ENCODE measurements around the gene KRTAP5-2. TPM values are rescaled to one million over a fixed set of nuclear protein-coding genes. Genes with fewer than 3 reads are reported as not detected.

KRTAP5-2 gene
- total RNA-seq, 6 experiments from 2014 or later: not detected

DNA sequence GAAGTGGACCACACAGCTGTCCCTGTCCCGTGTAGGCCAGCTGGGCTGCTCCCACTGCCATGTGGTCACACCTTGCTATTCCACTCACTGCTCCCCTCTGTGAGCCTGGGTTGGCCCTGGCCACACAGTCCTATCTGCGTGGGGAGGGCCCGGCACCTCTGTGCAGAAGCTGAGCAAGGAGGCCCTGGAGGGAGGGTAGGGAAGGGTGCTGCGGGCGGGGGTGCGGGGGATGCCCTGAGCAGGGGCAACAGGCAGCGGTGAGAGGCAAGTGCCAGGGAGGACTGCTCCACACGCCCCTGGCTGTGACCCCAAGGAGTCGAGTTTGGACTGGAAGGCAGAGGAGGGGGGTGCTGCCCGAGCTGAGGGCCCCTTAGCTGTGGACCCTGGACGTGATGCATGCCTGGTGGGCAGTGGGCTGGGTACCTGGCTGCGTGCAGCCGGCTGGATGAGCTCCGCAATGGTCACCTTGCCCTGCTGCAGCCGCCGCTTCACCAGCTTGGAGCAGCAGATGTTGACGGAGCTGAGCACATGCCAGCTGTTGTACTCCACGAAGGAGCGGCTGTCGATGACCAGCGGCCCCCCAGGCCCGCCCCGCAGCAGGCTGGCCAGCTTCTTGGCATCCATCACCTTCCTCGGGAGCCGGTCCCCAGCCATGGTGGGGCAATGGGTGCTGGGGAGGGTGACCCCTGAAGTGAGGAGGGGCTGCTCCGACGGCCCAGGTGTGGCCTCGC lies 32.8 kb downstream of the KRTAP5-2 start:
- no peak overlapping the region for H3K27ac Mint-ChIP-seq
- DNase-seq: no peak
- no peak overlapping the region for H3K4me3 Mint-ChIP-seq
- no peaks in the 10 kb centered on the region for H3K4me1 Mint-ChIP-seq (ENCODE audit: low read depth)
- no peaks in the 10 kb centered on the region for H3K9me3 Mint-ChIP-seq
- H3K36me3 Mint-ChIP-seq (ENCODE audit: low read depth): no peaks in the 10 kb centered on the region
- TF ChIP-seq, protein P1, sequence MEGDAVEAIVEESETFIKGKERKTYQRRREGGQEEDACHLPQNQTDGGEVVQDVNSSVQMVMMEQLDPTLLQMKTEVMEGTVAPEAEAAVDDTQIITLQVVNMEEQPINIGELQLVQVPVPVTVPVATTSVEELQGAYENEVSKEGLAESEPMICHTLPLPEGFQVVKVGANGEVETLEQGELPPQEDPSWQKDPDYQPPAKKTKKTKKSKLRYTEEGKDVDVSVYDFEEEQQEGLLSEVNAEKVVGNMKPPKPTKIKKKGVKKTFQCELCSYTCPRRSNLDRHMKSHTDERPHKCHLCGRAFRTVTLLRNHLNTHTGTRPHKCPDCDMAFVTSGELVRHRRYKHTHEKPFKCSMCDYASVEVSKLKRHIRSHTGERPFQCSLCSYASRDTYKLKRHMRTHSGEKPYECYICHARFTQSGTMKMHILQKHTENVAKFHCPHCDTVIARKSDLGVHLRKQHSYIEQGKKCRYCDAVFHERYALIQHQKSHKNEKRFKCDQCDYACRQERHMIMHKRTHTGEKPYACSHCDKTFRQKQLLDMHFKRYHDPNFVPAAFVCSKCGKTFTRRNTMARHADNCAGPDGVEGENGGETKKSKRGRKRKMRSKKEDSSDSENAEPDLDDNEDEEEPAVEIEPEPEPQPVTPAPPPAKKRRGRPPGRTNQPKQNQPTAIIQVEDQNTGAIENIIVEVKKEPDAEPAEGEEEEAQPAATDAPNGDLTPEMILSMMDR (IDR thresholded peaks at IDR 0.05): no peak
- peaks cover 5% of the 10 kb centered on the region for H3K27me3 Mint-ChIP-seq (ENCODE audit: insufficient read depth)

DNA sequence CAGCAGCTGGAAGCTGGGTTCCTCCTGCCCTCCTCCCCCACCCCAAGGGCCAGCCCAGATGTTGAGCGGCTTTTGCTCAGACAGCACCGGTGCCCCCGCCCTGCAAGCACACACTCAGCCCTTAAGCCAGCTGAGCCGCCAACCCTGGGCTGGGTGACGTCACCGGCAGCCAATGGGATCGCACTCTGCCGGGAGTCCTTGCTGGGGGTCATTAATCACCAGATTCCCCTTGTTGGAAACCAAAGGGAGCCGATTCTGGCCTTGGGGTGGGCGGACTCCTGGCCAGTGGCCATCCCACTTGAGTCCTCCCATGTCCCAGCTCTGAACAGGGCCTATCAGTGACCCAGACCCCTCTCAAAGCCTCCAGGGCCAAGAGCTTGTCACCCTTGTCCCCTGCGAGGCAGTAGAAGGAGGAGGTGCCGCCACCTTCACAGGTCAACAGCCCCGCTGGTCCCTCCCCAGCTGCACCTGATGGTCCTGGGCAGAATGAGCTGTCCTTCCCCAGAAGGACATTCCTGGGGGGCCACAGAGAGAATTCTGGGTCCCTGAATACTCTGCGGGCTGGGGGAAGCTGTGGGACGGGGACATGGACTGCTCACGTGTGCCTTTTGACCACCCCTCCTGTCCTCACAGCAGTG lies 33.4 kb downstream of the KRTAP5-2 start:
- no peak overlapping the region for H3K4me3 Mint-ChIP-seq
- no peaks in the 10 kb centered on the region for H3K36me3 Mint-ChIP-seq (ENCODE audit: low read depth)
- no peaks in the 10 kb centered on the region for H3K9me3 Mint-ChIP-seq
- peaks cover 5% of the 10 kb centered on the region for H3K27me3 Mint-ChIP-seq (ENCODE audit: insufficient read depth)
- DNase-seq: peak; percentile 17
- TF ChIP-seq, protein P1 (IDR thresholded peaks at IDR 0.05): no peak
- no peaks in the 10 kb centered on the region for H3K4me1 Mint-ChIP-seq (ENCODE audit: low read depth)
- H3K27ac Mint-ChIP-seq: no peak overlapping the region

DNA sequence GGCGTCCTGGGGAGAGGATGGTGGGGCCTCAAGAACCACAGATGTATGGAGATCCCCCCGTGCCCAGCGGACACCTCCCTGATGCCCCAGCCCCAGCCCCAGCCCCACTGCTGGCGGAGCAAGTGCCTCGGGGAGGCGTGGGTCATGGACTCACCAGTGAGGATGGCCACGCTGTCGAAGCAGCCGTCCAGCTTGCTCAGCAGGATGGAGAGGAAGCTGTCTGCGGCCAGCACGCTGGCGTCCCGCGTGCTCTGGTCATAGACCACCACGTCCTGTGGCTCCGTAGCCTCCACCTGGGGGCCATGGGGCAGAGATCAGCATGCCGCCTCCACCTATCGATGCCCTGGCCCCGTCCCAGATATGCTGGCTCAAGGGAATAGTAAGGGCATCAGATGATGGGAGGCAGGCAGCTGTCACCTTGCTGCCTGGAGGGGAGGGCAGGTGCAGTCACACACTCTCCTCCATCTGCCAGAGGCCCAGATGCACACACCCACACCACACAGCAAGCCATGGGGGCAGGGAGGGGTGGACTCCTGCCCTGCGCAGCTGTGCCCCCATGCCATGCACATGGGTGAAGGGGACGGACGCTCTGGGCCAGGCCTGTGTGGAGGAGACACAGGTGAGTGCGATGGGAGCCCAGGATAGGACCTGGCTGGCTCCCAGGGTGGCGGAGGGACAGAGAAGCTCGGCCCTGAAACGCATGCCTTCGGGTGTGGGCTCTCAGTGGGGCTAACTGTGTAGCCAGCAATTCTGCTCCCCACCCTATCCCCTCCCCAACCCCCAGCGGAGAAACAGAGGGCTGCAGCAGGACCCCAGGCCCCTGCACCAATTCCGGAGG lies 34.2 kb downstream of the KRTAP5-2 start:
- no peaks in the 10 kb centered on the region for H3K36me3 Mint-ChIP-seq (ENCODE audit: low read depth)
- H3K27ac Mint-ChIP-seq: no peak overlapping the region
- peaks cover 3% of the 10 kb centered on the region for H3K27me3 Mint-ChIP-seq (ENCODE audit: insufficient read depth)
- no peaks in the 10 kb centered on the region for H3K4me1 Mint-ChIP-seq (ENCODE audit: low read depth)
- H3K4me3 Mint-ChIP-seq: no peak overlapping the region
- TF ChIP-seq, protein P1 (IDR thresholded peaks at IDR 0.05): no peak
- no peaks in the 10 kb centered on the region for H3K9me3 Mint-ChIP-seq
- DNase-seq: no peak

DNA sequence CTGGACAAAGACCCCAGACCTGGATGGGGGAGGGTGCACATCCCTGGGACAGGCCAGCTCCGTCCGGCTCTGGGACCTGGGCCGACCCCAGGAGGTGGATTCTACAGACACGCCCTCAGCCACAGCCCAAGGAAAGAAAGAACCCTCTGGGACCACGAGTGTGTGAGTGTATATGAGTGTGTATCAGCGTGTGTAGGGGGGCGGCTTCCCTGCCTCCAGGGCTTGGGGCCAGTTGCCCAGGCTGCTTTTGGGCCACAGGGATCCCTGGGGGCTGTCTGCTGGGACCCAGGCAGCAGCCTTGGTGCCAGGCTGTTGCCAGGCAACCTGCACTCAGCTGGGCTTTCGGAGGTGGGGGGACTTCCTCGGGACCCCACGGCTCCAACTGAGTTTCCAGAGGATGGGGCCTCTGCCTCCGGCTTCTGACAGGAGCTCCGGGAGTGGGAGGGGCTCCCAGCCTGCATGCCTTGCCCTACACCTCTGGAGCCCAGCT lies 34.9 kb downstream of the KRTAP5-2 start:
- no peak for DNase-seq
- no peaks in the 10 kb centered on the region for H3K9me3 Mint-ChIP-seq
- H3K27ac Mint-ChIP-seq: no peak overlapping the region
- peaks cover 3% of the 10 kb centered on the region for H3K27me3 Mint-ChIP-seq (ENCODE audit: insufficient read depth)
- H3K4me3 Mint-ChIP-seq: no peak overlapping the region
- H3K36me3 Mint-ChIP-seq (ENCODE audit: low read depth): no peaks in the 10 kb centered on the region
- no peaks in the 10 kb centered on the region for H3K4me1 Mint-ChIP-seq (ENCODE audit: low read depth)
- TF ChIP-seq, protein P1 (IDR thresholded peaks at IDR 0.05): no peak

DNA sequence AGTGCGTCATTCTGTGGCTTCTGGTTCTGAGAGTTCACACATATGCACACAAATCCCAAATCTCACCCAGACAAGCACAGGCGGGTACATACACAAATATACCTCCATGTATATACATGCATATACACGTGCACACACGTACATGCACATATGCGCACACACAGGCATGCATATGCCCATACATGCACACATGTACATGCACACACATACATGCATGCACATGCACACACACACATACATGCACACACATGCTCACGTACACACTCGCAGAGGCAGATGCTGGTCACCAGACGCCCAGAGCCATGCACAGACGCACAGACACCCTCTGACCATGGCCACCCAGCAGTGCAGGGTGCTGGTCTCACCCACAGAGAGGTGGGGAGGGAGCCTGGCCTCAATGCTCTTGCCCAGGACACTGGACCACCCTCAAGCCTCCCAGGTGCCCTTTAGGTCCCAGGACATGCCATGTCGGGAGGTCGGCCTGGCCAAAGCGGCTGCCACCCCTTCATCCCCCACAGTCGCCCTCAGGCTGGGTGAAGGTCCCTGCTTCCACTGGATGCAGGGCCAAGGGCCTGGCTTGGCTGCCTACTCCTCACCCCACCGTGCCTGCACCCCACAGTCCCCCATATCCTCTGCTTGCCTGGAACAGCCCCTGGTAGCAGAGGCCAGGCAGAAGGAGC lies 35.5 kb downstream of the KRTAP5-2 start:
- TF ChIP-seq, protein P1 (IDR thresholded peaks at IDR 0.05): no peak
- no peak for DNase-seq
- Mint-ChIP-seq H3K4me3 (no peak overlapping the region), H3K9me3 (no peaks in the 10 kb centered on the region), H3K27me3 (ENCODE audit: insufficient read depth) (peaks cover 3% of the 10 kb centered on the region; the same call in 1 of the 2 replicates), H3K4me1 (ENCODE audit: low read depth) (no peaks in the 10 kb centered on the region), H3K27ac (no peak overlapping the region), H3K36me3 (ENCODE audit: low read depth) (no peaks in the 10 kb centered on the region)
